GM18502 (cell line): ENCODE data around the gene CD74.
"Not testable (repeated sequence)": the region's sequence is repeated elsewhere in the genome, so short reads cannot be mapped to it uniquely, and the experiment has no call there.

ENCODE experiments used
- ATAC-seq: cut with Tn5 transposase; IDR thresholded peaks from one replicate; pipeline ENCODE4 v1.9.1; 2021; ENCODE audit warnings: mild to moderate bottlenecking; ENCODE audit not compliant: unreplicated experiment, poor library complexity

CD74 gene

DNA sequence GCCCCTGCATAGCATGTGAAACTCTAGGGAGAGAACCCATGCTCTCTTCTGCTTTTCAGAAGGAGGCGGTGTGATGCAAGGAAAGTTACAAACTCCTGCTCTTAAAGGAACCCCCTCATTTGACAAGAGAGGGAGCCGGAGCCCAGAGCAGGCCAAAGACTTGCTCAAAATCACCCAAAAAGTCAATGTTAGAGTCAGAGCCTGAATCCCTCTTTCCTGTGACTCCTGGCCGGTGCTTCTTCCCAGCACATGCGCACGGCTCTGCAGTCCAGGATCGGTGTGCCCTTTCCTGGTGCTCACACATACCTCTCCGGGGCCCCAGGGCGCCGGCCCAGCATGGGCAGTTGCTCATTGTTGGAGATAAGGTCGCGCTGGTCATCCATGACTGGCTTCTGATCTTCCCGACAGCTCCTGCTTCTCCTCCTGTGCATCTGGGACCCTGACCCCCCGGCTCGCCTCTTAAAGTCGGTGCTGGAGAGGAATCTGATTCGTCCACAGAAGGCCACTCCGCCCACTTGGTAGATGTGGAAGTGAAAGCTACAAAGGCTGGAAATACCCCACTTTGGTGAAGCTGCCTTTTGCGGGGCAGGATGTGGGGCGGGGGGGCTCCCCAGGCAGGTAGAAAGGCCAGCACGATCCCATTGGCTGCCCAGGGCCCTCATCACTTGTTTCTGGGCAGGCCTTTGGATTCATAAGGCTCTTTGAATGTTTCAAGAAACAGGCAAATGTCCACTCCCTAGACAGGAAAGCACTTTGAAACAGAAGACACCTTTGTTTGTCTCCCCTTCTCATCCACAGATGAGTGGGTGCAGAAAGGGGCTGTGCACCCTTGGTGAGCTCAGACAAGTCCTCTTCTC is at the start of gene CD74:
CD74 (minus strand) TSS at position 592 of the 857 bp plus-strand sequence; CDS start at position 431, 161 bp downstream.
- ATAC-seq, result peak; percentile 79

DNA sequence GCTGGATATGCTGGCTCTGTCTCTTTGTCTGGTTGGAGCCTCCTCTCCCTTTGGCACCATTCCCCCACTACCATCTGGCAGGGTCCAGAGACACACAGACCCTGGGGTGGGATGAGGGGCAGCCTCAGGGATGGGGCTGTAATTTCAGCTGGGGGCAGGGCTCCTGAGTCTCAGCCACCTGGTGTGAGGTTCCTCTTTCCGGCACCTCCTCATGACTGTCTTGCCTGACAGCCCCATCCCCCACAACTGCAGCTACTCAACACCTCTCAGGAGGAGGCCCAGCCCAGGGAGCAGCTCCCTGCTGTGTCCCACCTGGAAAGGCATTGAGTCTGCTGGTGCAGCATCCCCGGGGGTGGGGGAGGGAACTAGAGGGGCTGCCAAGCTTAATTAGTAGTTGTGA is 48.5 kb upstream of the CD74 start:
- ATAC-seq, result peak; percentile 90

DNA sequence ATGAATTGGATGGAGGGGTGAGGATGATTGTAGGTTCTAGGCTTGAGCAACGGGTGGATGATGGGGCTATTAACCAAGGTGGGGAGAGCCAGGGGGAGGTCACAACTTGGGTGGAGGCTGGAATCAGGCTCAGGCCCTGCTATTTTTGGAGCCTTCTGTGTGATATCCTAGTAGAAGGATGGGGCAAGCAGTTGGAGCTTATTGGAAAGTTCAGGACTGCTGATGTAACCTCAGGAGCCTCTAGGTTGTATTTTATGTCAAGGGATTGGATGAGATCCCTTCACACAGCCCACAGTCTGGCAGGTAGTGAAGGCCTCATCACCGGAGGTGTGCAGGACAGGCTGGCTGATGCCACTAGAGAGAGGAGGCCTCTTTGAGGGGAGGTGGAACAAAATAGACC is 48.1 kb upstream of the CD74 start:
- no peak for ATAC-seq

DNA sequence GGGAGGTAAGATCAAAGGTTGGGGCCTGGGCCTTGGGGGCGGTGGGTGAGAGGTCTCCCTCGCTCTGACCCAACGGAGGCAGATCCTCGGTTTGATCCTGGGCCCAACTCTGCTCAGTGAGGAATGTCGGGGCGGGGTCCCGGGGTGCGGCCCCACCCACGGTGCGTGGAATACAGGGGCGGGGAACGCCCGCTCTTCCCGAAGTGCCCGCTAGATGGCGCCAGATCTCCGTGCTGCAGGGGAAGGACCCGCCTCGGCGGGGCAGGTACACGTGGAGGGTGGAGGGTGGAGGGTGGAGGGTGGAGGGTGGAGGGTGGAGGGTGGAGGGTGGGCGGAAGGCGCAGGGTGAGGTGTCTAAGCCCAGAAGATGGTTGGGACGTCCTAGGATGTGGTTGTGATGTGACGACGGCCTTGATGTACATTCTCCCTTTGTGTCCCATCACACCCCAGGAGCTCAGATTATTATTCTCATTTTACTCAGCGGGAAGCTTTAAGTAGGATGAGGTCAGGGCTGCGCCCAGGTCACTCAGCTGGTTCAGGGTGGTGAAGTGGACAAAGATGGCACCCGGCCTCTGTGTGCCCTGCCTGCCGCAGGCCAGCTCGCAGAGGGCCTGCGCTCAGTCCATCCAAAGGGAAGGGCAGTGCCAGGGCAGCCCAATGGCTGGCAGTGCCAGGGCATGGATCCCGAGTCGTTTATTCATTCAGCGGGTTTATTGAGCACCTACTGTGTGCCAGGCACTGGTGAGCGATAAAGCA is 46.3 kb upstream of the CD74 start:
- ATAC-seq, result peak; percentile 78

DNA sequence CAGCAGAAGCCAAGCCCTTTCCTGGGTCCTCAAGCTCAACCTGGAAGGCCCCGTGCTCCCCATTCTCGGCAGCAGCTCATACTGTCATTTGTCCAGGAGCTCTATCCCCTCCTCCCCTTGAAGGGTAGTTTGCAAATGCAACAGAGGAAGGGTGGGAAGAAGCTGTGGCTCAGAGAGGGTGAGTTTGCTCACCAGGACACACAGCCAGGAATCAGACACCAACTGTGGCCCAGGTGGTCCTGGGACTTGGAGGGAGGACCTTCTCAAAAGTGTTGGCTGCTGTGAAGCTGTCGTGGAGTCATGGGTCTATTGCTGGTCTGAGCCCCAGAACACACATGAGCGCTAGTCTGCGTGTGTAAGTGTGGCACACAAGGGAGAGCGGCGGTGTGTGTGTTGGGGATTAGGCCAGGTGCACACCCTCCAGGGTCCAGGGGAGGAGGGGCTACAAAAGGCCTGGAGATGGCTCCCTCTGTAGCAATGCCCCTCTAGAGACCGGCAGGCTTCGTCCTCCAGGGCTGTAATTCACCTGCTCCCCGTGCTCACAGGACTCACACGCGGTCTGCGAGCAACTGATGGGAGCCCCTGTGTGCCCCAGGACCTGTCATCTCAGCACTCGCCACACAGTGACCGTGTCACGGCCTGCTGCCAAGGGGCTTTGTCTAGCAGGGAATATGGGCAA is 45.0 kb upstream of the CD74 start:
- ATAC-seq, result no peak

DNA sequence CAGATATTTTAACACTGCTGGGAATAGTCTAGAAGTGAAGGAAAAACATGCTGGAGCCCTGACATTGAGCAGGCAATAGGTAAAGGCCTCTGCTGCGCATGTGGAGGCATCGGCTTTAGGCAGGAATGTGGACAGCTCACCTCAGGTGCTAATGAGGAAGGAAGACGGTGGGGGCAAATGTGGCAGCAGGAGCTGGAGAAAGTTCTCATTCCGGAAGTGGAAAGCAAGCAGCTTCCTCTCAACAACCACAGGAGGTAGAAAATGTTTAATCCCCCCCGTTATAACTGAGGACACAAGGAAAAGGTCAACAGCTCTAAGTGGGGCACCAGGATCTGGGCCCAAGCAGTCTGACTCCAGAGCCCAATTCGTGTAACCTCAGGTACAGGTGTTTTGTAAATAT is 44.4 kb upstream of the CD74 start:
- no peak for ATAC-seq

DNA sequence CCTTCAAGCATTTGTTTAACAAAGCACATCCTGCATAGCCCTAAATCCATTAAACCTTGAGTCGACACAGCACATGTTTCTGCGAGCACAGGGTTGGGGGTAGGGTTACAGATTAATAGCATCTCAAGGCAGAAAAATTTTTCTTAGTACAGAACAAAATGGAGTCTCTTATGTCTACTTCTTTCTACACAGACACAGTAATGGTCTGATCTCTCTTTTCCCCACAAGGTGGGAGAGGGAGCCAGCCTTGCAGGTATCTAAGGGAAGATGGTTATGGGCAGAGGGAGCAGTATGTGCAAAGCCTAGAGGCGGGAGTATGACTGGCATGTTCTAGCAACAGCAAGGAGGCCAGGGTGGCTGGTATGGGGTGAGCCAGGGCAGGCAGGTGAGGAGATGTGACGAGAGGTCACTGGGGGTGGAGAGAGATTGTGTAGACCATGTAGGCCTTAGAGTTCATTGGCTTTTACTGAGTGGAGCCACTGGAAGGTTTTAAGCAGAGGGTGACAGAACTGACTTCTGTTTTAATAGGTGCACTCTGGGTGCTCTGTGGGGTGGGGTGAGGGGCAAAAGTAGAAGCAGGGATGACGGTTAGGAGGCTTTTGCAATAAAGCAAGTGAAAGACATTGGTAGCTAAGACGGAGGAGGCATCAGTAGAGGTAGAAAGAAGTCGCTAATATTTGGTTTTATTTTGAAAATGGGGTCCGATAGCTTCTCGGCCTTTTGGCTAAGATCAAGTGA is 42.0 kb upstream of the CD74 start:
- no peak for ATAC-seq

DNA sequence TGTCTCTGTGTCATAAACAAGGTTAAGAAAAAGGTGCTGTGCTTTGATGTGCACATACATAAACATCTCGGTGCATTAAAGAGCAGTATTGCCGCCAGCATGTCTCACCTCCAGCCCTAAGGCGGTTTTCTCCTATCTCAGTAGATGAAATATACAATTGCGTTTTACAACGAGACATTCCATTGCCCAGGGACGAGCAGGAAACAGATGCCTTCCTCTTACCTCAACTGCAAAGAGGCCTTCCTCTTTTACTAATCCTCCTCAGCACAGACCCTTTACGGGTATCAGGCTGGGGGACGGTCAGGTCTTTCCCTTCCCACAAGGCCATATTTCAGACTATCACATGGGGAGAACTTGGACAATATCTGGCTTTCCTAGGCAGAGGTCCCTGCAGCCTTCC is 41.3 kb upstream of the CD74 start:
- not testable (repeated sequence) for ATAC-seq

DNA sequence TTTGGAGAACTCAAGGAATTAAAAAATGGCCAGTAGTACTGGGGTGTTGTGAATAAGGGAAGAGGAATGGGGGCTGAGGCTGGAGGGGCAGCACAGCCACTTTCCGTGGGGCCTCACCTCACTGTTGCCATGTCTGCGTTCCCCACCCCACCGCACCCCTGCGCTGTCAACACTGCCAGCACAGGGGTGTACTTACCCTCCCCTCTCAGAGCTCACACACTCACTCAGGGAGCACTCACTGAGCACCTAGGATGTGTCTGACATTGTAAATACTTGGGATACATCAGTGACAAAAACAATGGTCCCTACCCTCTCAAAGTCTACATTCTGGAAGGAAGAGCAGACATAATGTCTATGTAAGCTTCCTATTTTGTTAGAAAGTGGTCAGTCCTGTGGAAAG is 40.2 kb upstream of the CD74 start:
- no peak for ATAC-seq

DNA sequence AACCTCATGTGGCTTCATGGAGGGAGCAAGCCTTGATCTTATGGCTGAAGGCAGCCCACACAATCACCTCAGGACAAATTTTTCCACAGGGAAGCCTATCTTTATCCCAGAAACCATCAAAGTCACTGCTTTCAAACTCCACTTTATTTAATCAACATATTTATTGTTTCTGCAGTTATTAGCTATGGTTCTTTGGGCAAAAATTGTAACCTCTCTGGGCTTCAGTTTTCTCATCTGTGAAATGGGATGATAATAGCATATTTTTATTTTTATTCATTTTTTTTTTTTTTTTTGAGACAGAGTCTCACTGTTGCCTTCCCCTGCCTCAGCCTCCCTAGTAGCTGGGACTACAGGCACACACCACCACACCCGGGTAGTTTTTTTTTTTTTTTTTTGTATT is 38.9 kb upstream of the CD74 start:
- no peak for ATAC-seq

DNA sequence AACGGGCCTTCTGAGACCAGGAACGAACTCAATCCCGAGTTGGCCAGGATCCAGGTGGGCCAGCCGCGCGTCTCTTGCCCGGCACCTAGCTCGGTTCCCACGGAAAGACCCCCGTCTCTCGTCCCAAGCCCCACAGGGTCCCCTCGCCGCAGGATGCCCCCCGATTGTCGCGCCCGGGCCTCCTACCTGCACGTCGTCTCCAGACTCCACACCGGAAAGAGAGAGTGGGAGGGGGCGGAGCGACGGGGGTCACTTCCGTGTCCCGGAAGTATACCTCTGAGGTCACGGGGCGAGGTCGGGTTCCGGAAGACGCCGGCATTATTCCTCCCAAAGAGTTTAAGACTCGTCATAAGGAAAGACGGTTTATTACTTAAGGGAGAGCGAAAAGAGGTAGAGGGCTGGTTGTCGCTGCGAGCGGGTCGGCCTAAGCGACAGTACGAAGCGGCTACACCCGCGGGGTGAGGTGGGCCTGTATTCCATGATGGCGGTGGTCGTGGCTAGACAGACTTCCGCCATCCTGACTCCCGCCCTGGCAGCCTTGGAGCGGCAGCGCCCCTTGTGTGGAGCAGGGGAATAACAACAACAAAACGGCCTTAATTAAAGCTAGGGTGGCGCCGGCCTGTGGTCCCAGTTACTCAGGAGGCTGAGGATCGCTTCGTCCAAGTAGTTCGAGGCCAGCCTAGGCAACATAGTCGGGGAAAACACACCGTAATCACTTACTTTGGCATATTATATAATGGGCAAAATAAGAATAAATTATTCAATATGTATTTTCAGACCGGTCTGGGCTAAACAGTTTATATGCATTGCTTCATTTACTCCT is 37.0 kb upstream of the CD74 start, which contains the start of gene RPS14:
RPS14 (minus strand) TSS at position 223 of the 823 bp plus-strand sequence. CDS start 2,006 bp downstream, outside the sequence.
- ATAC-seq, result peak; percentile 95

DNA sequence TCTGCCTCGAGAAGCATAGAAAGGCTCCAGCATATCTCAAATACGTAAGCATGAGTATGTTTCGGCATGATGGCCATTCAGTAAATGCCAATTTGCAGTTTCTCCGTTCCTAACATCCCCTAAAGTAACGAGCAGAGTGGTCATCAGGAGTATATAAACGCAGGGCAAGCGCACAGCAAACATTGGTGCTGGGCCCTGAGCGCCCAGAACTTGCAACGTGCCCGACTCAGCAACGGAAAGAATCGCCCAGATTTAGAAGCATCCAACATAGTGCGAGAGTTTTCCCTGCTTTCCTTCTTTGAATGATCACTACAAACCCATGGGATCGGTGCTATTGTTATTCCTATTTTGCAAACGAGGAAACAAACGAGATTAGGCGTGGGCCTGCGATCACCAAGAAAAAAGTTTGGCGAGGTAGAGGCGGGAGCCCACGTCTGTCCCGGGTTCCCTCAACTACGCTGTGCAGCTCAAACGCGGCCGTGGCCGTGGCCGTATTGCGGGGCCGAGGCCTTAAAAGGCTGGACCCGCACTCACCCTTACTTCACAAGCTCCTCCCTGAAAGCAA is 36.3 kb upstream of the CD74 start:
- ATAC-seq, result peak; percentile 42

DNA sequence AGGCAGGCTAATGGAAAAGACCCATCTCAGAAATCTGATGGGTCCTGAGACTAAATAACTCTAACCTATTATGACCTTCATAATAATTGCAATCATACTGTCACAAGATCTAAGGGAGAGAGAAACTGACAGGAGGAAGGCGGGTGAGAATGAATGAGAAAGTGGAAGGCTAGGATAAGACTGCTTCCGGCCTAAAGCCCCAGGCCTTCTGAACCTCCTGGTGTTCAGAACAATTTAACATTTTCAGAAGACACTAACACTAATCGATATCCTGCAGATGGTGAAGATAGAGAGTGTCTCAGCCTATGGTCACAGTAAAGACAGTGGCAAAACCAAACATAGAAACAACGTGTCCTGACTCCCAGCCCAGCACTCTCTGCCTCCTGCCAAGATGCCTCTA is 35.6 kb upstream of the CD74 start:
- no peak for ATAC-seq

DNA sequence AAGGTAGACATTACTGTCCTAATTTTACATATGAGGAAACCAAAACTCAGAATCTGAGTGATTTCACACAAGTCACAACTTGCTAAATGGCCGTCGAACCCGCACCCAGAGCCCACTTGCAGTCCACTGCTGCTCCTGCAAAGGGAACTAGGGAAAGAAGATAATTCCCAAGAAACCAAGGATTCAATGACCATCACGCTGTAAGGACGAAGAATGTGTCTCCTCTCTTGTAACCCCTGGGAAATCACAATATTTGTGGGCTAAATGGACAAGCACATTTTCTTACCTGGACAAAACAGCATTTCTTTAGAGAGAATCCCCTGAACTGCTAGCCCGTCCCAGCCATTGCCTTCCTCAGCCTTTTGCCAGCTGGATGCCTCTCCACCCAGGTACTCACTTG is 34.5 kb upstream of the CD74 start:
- no peak for ATAC-seq

DNA sequence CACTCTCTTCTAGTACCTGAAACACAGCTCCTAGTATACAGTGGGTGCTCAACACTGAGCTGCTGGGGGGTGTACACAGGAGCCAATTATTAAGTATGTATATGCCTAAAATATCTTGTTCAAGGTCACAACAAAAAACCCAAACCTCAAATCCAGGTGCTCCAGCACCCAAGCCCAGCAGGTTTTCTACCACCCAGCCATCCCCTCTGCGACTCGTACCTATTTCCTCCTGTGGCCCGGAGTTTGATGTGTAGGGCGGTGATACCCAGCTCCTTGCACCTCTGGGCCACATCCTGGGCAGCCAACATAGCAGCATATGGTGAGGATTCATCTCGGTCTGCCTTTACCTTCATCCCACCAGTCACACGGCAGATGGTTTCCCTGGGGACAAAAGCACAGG is 33.9 kb upstream of the CD74 start:
- no peak for ATAC-seq

DNA sequence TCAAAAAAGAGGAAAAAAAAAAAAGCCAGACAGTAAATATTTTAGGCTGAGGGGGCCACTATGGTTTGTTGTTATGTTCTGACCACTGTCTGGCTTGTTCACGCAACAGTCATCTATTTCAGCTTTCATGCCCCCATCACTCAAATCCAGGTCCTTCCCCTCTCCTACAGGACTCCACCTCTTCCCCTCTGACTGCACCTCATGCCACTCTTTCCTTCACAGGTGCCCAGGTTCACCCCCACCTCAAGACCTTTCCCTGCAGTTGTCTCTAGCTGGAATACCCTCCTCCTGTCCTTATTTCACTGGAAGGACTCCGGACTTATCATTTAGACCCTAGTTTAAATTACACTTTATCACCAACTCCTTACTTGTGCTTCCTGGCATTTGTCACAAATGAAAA is 33.4 kb upstream of the CD74 start:
- ATAC-seq, result no peak

DNA sequence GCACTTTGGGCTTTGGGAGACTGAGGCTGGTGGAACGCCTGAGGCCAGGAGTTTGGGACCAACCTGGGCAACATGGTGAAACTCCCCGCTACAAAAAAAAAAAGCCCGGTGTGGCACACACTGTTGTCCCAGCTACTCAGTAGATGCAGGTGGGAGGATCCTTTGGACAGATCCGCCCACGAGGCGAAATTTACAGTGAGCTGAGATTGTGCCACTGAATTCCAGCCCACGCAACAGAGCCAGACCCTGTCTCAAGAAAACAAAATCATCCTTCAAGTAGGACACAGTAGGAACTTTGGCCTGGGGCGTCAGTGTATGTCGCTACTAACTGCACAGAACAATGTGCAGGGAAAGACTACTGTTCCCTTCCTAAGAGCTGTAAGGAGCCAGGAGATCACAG is 32.1 kb upstream of the CD74 start:
- no peak for ATAC-seq

DNA sequence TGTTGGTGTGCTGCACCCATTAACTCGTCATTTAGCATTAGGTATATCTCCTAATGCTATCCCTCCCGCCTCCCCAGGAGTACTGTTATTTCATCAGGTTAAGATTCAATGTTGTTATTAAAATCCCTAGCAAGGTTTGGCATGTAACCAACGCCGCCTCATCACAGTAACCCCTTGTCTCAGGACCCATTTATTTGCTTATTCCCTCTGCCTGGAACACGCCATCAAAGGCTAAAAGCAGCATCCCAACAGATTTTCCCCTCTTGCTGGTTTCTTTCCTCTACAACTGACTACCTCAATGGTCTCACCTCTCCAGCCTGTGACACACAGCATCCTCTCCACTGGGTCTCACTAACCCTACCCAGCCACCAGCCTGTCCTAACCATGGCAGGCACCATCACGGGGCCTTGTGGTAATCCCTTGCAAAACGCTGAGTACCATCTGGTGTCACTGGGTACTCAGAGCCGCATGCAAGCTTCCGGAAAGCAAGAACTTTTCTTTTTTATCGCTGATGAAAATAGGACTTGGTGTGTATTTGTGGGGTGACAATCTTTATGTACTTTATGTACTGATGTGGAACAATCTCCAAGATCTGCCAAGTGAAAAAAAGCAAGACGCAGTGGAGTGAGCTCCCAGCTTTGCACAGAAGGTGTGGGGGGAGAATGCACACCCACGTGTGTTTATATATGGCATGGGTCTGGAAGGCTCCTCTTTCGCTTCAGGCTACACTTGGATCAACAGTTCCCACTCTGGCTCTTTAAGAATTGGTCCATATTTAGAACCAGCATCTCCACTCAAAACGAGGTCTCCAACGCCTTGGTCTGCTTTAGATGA is 30.7 kb upstream of the CD74 start:
- ATAC-seq, result no peak
